ENCODE results near the gene TSPAN3.

TSPAN3 gene

DNA sequence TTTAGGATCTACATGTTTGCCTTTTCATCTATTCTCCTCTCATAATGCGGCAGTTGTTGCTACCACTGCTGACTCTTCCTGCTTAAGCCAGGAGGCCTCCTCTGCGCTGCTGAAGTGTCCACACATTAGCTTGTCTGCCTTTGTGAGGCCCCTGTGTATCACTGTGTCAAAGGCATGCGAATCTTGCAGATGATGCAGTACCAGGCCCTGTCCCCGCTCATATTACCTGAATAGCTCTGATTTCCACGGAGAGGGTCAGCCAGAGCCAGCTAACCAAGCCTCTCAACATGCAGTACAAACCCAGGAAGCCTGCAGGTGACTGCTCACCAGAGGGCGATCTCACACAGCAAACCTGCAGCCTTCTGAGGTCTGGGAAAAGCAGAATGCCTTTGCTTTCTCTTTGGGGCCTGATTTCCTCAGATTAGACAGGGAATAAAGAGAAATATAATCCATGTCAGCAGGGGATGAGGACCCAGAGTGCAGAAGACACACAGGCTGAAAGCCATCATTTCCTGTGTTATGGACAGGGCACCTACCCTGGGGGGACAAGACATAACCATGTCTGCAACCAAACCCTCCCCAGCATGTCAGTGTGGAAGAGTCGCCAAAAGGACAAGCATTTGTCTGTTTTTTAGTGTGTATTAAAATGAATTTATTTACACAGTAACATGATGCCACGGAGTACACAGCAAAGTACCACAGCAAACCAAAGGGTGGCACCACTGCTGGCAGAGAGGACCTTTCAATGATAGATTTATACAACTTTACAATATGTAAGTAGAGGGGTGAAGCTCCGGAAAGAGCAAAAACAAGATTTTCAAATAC is 36.8 kb upstream of the TSPAN3 start:
- no peak overlapping the region for H3K4me3 ChIP-seq (ENCODE audit: low read depth, low read length)
- TF ChIP-seq, protein P1, sequence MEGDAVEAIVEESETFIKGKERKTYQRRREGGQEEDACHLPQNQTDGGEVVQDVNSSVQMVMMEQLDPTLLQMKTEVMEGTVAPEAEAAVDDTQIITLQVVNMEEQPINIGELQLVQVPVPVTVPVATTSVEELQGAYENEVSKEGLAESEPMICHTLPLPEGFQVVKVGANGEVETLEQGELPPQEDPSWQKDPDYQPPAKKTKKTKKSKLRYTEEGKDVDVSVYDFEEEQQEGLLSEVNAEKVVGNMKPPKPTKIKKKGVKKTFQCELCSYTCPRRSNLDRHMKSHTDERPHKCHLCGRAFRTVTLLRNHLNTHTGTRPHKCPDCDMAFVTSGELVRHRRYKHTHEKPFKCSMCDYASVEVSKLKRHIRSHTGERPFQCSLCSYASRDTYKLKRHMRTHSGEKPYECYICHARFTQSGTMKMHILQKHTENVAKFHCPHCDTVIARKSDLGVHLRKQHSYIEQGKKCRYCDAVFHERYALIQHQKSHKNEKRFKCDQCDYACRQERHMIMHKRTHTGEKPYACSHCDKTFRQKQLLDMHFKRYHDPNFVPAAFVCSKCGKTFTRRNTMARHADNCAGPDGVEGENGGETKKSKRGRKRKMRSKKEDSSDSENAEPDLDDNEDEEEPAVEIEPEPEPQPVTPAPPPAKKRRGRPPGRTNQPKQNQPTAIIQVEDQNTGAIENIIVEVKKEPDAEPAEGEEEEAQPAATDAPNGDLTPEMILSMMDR (IDR thresholded peaks at IDR 0.05; ENCODE audit: low read depth, low read length) = peak; percentile 71

DNA sequence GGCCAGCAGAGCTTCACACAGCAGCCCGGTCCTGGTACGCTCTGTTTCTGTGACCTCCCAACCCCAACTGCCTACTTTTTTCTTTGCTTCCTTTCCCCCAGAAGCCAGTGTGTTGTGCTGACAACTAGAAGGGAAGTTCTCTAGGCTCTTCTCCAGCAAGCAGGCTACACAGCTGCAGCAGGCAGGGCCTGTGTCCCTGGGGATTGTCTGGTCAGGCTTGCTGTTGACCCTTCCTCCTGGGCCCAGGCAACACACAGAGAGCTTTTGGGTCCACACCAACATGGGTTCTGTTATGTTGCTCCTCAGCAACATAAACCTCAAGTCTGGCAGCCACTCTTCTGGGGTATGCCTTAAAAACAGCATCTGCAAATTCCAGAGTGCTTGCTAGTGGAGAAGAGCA is 36.2 kb upstream of the TSPAN3 start:
- TF ChIP-seq, protein P1 (IDR thresholded peaks at IDR 0.05; ENCODE audit: low read depth, low read length) = no peak
- H3K4me3 ChIP-seq (ENCODE audit: low read depth, low read length) = no peak overlapping the region

DNA sequence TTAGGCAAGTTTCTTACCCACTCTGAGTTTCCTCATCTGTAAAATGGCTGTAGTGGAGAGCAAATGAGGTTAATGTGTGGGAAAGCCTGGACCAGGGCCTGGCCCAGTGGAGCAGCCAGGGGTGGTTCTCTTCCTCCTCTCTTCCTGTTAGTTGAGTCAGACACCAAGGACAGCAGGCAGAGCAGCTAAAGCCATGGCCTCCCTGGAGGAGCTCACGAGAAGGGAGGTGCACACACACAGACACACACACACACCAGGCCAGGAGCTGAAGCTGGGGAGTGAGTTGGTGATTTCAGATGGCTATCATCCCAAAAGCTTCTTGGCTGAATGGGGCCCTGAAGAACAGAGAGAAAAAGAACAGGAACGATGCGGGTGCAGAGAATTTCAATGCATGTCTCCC is 33.2 kb upstream of the TSPAN3 start:
- TF ChIP-seq, protein P1 (IDR thresholded peaks at IDR 0.05; ENCODE audit: low read depth, low read length) = no peak
- no peak overlapping the region for H3K4me3 ChIP-seq (ENCODE audit: low read depth, low read length)

DNA sequence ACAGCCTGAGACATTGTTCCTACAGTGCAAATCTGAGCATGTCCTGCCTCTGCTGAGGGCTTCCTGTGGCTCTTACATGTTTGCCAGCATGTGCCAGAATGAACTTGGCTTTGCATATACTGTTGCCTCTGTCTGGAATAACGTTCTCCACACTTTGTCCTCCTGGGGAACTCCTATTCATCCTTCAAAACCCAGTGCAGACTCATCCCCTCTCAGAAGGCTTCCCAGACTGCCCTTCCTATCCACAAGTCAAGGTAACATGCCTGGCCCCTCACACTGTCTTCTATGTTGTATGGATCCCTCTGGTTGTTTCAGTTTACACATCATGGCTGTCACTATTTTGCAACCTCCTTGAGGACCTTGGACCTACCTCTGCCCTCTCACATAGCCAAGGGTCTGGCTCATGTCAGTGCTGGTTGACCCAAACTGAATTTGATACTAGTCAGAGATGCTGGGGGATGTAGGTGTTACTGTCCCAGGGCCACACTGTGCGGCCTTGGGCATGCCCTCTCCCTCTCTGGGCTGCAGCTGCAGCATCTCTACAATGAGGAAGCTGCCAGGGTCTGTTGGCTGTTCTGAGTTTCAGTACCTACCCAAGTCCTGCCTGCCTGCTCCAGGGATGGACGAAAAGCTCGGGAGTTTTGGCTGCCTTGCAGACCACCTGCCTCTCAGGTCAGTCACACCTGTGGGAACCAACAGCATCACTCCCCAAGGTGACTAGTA is 29.0 kb upstream of the TSPAN3 start:
- TF ChIP-seq, protein P1 (IDR thresholded peaks at IDR 0.05; ENCODE audit: low read depth, low read length) = no peak
- H3K4me3 ChIP-seq (ENCODE audit: low read depth, low read length) = no peak overlapping the region

DNA sequence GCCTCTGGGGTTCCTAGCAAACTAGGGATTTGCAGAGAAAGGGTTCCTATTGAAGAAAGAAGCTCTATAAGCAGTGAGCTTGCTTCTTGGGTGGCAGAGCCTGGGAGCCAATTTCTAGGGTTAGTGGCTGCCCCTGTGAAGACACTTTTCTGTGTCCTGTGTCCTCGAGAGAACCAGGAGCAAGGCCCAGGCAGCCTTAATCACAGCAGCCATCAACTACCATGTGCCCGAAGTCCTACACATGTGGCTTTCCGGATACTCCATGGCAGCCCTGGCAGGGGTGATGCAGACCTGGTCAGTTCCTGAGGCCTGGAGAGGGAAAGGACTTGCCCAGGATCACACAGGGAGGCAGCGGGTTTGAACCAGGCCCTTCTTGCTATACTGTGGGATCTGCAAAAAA is 27.7 kb upstream of the TSPAN3 start:
- H3K4me3 ChIP-seq (ENCODE audit: low read depth, low read length) = no peak overlapping the region
- TF ChIP-seq, protein P1 (IDR thresholded peaks at IDR 0.05; ENCODE audit: low read depth, low read length) = no peak

DNA sequence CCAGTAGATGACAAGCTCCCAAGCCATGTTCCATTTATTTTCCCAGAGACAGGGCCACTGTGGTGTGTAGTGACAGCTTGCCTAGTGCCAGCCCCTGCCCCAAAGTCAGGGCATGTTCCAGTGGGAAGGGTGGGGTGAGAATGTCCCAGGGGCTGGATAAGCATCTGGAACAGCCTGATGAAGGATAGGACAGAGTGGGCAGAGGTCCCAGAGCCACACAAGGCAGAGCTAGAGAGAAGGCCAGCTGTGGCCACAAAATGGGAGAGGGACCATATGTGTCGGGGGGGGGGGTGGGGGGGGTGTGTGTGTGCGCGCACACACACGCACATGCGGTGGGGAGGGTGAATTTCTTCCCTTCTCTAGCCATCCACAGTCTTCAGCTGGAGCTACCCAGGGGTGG is 27.0 kb upstream of the TSPAN3 start:
- TF ChIP-seq, protein P1 (IDR thresholded peaks at IDR 0.05; ENCODE audit: low read depth, low read length) = no peak
- H3K4me3 ChIP-seq (ENCODE audit: low read depth, low read length) = no peak overlapping the region

DNA sequence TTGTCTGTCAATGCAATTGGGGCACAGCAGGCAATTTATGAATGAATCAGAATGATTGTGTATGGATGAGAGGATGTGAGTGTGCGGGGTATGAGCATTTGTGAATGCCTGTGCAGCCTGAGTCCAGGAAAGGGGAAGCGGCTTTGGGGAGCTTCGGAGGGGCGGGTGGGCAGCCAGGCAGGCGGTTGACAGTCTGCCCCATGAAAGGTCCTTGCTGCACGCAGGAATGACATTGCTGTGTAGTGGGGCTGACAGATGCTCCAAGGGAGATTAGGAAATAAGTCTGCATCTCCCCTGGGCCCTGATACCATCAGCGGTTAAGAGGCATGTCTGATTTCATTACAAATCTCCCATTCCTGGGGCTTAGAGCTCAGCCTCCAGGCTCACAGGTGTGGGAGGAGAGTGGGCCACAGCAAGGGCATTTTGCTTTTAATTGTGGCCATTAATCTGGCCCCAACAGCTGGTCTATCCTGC is 26.4 kb upstream of the TSPAN3 start:
- TF ChIP-seq, protein P1 (IDR thresholded peaks at IDR 0.05; ENCODE audit: low read depth, low read length) = no peak
- H3K4me3 ChIP-seq (ENCODE audit: low read depth, low read length) = no peak overlapping the region

Data from WI38 (cell line).